ENCODE data around the gene NDUFA8.
"Not testable (repeated sequence)": the region's sequence is repeated elsewhere in the genome, so short reads cannot be mapped to it uniquely, and the experiment has no call there.

Gene NDUFA8

DNA sequence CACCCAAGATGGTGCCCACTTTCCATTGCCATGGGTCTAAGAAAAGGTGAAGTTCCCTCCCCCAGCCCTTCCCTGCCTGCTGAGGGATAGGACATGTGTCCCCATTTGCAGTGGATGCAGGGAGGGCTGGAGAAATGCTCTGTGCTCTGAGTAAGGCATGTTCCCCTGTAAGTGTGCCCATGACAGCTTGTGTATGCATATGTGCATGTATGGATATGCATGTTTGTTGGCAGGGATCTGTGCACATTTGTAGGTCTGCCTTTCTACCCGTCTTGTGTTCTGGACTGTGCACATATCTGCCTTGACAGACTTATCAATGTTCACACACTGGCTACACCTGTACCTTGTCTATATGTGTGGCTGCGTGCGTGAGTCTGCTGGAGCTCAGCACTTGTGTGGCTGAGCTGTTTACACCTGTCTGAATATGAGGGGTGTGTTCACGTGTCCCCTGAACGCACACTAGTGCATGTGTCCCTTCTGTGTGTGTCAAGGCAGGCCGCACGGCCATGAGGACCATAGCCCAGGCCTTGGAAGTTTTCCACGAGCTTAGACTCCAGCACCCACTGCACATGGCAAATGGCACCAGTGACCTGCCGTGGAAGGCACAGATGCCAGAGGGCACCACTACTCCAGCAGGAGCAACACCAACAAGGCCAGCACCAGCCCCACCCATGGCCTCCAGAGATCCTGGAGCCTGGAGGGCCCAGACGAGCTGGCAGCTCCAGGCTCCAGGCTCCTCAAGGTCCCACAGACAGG, 39.1 kb downstream of the NDUFA8 start:
- DNase-seq, result no peak

DNA sequence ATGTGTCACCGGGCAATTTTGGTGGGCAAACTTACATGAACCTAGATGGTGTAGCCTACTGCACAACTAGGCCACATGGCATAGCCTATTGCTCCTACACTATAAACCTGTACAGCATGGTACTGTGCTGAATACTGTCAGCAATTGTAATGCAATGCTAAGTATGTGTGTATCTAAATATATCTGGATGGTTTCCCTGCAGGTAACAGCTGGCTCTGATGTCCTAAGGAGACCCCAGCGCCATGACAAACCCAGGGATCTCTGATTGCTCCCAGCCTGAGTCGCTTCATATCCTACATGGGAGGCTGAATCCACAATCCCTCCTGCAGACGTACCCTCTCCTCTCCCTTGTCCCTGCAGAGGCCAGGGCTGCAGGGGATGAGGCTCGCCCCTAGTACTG, 39.9 kb downstream of the NDUFA8 start:
- no peak for DNase-seq

DNA sequence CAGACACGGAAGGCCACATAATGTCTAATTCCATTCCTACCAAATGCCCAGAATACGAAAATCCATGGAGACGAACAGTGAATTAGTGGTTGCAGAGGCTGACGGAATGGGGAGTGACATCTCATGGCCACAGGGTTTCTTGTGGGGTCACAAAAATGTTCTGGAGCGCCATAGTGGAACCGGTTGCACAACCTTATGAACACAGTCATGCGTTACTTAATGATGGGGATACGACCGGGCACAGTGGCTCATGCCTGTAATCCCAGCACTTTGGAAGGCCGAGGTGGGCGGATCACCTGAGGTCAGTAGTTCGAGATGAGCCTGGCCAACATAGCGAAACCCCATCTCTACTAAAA, 40.4 kb downstream of the NDUFA8 start:
- DNase-seq, result no peak

DNA sequence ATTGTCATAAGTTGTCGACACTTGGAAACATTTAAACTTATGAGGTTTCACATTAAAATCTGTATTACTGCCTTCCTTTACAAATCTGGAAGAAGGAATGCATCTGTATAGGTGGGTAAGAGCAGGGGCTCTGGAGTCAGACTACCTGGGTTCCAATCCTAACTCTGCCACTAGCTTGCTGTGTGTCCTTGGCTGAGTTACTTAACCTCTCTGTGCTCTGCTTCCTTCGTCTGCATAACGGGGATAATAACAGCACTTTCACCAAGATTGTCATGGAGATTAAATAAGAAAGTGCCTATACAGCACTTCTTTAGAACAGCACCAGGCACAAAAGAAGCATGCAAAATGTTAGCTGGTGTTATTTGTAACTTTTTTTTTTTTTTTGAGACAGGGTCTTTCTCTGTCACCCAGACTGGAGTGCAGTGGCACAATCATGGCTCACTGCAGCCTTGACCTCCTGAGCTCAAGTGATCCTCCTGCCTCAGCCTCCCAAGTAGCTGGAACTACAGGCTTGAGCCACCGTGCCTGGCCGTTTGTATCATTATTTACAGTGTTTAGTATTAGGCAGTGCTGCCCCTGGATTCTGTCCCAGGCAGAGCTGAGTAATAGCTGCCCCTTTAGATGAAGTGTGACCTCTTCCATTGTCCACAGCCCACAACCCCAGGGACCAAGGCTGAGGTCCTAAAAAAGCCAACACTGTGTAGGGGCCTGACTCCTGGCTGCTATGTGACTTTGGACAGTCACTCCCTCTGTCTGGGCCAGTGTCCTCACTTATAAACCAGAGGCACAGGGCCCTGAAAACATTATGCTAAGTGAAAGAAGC, 41.0 kb downstream of the NDUFA8 start:
- no peak for DNase-seq

DNA sequence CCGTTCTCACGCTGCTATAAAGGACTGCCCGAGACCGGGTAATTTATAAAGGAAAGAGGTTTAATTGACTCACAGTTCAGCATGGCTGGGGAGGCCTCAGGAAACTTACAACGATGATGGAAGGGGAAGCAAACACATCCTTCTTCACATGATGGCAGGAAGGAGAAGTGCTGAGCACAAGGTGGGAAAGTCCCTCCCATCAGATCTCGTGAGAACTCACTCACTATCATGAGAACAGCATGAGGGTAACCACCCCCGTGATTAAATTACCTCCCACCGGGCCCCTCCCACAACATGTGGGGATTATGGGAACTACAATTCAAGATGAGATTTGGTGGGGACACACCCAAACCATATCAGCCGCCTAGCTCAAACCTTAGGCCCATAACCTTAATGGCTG, 42.3 kb downstream of the NDUFA8 start:
- DNase-seq, result not testable (repeated sequence)

DNA sequence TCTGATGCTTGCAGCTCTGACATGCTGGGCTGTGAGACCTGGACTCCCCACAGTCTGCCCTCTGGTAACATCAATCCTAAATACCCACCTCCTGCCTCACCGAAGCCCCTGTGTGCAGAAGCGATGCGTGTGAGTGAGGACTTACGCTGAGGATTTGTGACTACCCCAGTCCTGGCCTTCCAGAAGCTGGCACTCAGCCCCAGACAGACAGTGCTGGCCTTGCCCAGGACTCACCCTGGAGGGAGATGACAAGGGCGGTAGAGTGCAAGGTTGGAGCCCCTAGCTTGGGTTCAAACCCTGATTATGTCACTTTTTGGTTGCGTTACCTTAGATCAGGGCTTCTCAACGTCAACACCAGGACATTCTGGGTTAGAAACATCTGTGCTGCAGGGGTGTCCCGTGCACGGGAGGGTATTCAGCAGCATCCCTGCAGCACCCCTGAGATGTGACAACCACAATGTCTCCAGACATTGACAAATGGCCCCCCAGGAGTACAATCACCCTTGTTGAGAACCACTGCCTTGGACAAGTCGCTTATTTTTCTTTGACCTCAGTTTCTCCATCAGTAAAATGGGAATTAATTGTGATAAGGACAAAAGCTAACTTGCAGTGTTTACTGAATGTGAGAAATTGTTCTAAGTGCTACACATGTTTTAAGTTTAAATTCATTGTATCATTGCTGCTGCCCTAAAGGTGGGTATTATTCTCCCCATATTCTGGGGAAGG, 43.0 kb downstream of the NDUFA8 start:
- no peak for DNase-seq

DNA sequence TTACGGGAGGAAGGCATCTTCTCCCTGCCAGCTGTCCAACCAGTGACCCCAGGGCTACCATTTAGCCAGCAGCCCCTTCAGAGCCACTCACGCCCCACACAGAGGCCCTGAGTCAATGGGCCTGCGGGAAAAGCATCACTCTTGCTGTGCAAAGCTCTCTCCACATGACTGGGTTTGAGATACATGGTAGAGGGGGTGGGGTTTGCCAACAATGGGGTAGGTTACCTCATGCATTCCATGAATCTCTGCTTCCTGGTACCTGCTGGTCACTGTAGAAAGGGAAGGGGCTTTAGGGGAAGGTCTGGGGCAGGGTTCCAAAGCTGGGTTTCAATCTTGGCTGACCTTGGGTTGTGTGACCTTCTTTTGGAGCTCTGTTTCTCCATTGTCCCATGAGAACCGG, 43.5 kb downstream of the NDUFA8 start:
- no peak for DNase-seq

DNA sequence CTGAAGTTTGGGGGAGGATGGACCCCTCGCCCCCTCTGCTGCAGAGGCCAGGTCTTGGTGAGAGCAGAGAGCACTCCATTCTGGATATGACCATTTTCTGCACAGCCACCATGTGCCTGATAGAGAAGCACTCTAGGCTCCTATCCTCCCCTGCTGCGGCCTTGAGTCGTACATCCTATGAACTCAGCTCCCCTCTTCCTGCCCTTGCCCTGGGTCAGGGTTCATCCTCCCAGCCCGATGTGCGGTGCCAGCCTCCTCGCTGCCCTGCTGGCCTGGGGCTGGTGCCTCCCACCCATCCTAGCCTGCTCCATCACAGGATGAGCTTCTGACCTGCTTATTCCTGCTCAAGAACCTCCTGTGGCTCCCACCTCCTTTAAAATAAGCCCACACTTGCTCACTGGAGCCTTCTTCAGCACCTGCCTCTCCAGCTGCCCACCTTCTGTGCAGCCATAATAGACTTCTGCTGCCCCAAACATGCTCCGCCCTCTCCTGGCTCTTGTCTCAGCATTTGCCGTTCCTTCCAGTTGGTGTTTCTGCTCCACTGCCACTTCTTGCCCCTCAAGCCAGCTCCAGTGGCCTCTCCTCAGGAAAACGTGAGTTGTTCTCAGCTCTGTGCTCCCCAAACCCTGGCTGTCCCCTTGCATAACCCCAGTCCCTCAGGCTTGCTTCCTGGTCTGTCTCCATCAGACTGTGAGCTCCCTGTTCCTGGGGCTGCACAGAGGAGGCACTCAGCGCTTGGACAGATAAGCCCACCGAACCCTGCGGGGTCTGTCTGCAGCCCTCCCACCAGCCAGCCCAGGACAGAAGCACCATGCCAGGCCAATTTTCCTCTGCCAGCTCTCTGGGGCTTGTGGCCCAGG, 44.2 kb downstream of the NDUFA8 start:
- DNase-seq, result no peak

DNA sequence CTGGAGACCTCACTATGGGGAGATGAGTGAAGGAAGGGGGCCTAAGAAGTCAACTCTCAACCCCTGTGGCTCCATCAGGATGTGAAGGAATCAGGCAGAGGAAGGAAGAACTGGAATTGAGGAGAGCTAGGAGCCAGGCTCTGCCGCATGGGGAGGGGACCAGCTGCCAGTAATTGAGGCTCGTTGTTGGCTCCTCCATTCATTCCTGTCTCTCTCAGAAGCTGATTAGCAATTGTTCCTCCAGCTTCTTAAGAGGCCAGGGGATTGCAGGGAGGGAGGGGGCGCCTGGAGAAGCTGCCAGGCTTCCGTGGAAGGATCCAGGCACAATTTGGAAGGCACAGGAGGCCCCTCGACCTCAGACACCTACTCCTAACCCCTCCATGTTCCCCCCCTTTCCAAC, 46.0 kb downstream of the NDUFA8 start:
- DNase-seq, result no peak

DNA sequence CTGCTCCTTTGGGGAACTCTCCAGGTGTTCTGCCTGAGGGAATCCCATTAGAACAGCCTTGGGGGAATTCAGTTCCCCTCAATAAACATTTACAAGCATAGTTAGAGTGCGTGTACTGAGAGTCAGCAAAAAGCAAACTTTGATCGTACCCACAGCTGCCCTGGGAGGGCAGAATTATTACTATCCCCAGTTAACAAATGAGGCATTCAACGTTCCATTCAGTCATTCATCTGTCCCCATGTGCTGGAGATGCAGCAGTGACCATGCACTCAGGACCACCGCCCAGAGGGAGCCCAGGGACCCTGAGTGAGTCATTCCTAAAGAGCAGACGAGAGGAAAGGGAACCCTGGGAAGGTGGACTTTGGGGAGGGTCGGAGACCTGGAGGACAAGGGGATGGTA, 47.3 kb downstream of the NDUFA8 start:
- DNase-seq, result no peak

DNA sequence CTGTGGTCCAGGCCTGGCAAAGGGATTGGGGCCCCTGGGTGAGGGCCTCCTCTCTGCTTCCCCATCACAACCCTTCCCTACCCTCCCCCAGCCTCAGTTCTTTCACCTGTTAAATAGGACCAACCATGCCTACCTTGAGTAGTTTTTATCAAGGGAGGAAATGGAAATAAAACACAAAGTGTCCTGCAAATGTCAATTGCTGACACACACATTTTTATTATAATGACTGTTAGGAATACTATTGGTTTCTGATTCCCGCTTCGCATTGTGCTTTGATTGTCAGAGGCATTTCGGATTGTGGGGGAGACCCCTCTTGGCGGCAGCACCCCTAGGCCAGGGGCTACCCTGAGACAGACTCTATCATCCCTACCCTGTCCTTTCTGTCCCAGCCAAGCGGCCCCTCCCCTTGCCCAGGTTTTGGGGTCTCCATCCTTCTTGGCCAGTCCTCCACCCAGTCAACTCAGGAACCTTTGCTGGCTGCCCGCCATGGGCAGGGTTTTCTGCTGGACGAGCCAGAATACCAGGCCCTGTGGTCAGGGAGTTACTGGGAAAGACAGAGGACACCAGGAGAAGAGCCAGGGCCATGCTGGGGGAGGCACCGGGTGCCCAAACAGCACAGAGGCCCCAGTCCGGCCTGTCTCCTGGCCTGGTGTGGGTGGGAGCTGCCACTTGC, 48.0 kb downstream of the NDUFA8 start:
- DNase-seq, result no peak

DNA sequence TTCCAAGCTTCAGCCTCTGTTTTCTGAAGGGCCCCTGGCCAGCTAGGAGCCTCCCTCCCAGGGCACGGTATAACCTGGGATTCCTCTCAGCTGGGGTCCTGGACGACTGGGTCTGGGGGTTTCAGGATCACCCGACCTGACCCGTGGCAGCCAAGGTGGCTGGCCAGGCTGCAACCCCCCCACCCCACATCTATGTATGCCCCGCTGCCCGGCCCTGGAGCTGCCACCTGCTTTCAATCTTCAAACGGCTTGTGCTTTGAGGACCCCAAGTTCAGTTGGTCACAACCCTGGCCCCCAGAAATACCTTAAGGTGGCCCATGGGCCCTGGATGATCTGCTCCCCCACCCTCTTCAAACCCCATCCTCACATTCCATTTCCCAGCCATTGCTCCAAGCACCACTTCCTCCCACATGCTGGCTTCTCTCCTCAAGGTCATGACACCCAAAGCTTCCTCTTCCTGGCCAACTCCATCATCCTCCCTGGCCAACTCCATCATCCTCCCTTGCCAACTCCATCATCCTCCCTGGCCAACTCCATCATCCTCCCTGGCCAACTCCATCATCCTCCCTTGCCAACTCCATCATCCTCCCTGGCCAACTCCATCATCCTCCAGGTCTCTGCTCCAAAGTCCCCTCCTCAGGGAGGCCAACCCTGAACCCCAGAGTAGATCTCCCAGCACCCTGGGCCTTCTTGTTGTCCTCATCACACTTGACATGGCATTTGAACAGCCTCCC, 49.3 kb downstream of the NDUFA8 start:
- no peak for DNase-seq

DNA sequence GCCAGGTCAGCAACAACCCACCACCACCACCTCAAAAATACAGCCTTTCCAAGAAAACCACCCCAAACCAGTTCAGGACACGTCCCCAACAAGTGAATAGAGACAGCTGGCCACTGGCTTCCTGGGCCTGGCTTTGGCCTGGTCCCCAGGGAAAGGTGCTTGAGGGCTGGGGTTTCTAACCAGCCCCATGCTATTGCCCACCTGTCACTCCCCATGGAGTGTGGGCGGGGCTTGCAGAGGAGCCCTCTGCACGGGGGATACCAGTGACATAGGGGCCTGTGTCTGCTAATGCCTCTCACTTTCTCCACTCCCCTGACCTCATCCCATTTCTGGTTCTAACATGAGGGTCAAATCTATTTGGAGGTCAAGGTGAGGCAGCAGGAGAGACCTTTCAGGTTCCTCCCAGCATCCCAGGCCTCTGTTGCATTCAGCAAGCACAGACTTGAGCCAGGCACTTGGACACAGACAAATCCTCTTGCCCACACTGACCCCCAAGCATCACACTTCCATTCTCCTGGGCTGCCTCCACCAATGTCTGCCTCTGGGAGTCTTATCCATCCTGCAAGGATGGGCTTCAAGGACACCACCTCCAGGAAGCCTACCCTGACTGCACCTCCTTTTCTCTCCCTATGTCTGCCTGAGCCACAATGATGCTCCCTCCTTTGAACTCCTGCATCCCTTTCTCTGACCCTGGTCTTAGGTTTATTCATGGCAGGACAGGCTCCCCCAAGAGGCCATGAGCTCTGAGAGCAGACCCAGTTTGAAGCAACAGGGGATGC, 50.4 kb downstream of the NDUFA8 start:
- no peak for DNase-seq

DNA sequence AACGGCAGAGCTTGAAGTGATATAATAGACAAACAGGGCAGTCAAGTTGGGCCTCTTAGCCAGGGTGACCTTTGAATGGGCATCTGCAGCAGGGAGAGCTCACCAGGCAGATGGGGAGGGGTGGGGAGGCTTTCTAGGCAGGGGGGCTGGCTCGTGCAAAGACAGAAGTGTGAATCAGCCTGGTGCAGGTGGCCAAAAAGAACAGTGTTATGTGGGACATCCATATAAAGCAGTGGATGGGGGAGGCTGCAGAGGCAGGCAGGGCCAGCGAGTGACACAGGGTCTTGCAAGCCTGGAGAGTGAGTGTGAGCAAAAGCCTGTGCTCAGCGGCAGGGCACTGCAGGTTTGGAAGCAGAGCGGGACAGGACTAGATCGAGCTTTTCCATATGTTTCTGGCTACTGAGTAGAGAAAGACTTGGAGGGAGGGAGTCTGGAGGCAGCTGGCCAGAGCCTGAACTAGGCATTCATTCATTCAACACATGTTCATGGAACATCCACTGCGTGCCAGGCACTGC, 52.2 kb downstream of the NDUFA8 start:
- DNase-seq, result no peak

DNA sequence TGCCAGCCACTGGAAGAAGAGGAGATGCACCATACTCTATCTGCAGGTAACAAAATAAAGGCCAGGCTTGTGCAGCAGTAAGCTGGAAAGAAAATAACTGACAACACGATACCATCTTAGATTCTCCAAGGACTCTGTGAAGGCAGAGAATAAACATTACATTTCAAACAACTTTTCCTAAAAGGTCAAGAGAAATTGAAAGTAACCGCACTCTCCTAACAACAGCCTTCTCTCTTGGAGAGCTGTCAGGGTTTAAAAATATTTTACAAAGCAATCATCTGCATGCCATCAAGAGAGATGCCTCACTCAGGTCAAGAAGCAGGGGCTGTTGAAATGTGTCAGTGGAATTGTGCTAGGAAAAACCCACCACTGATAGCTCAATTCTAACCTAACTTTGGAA, 53.0 kb downstream of the NDUFA8 start:
- DNase-seq, result no peak

DNA sequence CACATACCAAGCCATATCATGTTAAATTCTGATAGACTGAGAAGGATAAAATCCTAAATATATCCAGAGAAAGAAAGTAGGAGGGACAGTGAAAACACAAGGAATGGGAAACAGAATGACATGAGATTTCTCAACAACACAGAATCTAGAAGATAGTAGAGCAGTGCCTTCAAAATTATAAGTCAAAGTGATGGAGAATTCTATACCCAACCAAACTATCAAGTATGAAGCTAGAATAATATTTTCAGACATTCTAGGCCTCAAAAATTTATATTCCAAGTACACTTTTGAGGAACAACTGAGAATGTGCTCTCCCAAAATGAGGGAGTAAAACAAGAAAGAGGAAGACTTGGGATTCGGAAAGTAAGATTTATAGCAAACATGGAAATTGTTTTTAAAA, 55.6 kb downstream of the NDUFA8 start:
- no peak for DNase-seq

DNA sequence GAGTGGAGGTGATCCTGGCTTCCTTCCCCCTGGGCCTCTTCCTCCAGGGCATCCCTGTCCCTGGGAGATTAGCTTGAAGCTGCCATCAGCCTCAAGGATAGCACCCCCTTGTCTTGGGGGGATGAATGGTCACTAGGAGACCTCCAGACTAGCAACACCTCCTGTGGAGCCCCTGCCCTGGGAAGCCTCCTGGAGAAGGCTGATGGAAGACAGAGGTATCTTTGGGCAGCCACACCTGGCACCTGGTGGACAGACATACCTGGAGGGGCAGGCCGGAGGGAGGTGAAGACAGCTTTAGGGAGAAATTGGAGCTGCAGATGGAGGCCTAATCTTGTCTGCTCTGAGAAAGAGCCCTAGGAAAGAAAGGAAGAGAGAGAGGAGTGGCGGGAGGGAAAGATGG, 57.4 kb downstream of the NDUFA8 start:
- DNase-seq, result no peak

DNA sequence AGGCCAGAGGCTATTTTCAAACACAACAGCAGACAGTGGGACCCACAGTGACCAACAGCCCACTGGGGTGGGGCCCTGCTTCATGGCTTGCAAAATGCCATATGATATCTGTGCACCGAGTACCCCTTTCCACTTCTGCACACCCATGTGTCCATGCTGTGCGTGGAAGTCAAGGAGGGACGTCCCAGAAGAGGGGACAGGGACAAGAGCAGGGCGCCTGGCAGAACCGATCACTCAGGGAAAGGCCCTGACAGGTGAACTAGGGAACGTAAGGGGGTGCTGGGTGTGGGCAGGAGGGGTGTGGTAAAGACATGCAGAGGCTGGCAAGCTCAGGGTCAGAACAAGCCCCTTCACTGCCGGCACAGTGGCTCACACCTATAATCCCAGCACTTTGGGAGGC, 58.8 kb downstream of the NDUFA8 start:
- no peak for DNase-seq

DNA sequence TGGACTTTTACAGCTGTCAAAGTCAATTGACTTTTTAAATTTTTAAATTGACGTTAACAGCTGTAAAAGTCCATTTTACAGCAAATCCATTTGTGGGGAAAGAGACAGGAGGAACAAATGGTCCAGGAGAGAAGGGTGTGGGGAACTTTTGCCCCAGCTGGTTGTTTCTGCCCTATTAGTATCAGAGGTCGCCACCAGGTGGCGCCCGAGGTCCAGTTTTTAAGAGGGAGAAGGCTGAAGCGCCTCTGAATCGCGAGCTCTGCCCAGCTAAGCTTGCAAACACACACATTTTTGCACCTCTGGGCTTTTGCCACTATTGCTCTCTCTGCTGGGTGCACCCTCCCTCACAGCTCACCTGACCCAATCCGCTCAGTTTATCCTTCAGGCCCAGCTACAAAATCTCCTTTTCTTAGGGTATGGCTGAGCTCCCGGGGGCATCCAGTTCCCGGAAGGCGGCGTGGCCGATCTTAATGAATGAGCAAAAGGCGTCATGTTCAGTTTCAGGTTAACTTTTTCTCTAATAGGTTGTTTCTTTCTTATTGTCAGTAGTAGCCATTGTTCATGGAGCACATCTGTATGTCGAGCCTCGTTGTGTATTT, 60.2 kb downstream of the NDUFA8 start:
- peak; percentile 20 for DNase-seq

DNA sequence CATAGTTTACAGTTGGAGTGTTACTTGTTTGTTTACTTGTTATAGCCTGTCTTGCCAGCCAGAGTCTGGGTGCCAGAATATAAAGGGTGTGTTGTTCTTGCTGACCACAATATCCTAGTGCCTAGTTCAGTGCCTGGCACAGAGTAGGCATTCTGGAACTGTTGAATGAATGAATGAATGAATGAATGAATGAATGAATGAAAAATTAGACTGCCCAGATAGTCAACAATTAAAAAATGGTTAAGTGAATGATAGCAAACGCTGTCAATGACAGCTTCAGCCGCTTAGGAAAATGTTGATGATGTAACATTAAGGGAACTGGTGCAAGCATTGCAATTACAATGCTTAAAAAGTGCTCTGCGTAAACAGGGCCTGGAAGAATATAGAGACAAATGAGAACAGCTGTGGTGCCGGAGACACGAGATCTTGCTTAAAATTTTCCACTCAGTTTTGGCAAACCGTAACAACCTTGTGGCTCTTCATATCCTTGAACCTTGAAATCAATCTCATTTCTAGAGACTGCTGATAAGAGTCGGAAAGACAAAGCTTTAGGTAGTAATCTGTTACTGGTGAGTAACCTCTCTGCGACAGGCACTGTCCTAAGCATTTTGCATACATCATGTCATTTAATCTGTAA, 61.8 kb downstream of the NDUFA8 start:
- no peak for DNase-seq
